ENCODE measurements around the gene VAV3.

- TF ChIP-seq MAX (CRISPR knock-in tag; IDR thresholded peaks at IDR 0.05) (no peak), PREB (CRISPR knock-in tag; IDR thresholded peaks at IDR 0.05; ENCODE audit: borderline replicate concordance) (no peak), SP1 (CRISPR knock-in tag; conservative IDR thresholded peaks at IDR 0.05) (no peak), PRDM15 (CRISPR knock-in tag; IDR thresholded peaks at IDR 0.05) (no peak), CTCF (IDR thresholded peaks at IDR 0.05) (no peak), ZNF219 (CRISPR knock-in tag; IDR thresholded peaks at IDR 0.05; ENCODE audit: borderline replicate concordance) (no peak), ZNF138 (CRISPR knock-in tag; conservative IDR thresholded peaks at IDR 0.05) (no peak), NR2C2 (CRISPR knock-in tag; IDR thresholded peaks at IDR 0.05) (no peak), NR3C1 (CRISPR knock-in tag; conservative IDR thresholded peaks at IDR 0.05; ENCODE audit: low read depth) (no peak), USF2 (CRISPR knock-in tag; IDR thresholded peaks at IDR 0.05) (no peak)
These were observed 134.5 kb downstream of the VAV3 start for GRCh38 chr1:107830526-107830925.

Measured in WTC11 (cell line).